H9 (cell line): Measurements from ENCODE around the gene MACROD1. TPM values are rescaled to one million over a fixed set of nuclear protein-coding genes. Genes with fewer than 3 reads are reported as not detected.

Source experiments
- DNase-seq: peaks from one replicate; pipeline ENCODE4 v3.0.0-alpha.2; 2017
- H2AFZ ChIP-seq: one replicate; pipeline ENCODE4 v1.6.1; 2013; ENCODE audit warnings: mild to moderate bottlenecking, low read length, control low read depth, moderate library complexity
- H2AK5ac ChIP-seq: 2 replicates; pipeline ENCODE4 v1.6.1; 2013; ENCODE audit warnings: low read length, control low read depth, mixed read lengths; ENCODE audit not compliant: insufficient read length
- H2BK120ac ChIP-seq: one replicate; pipeline ENCODE4 v1.6.1; 2013; ENCODE audit warnings: low read depth, mild to moderate bottlenecking, low read length, control low read depth, inconsistent platforms; ENCODE audit not compliant: poor library complexity, severe bottlenecking
- H2BK12ac ChIP-seq: 2 replicates; pipeline ENCODE4 v1.6.1; 2013; ENCODE audit warnings: low read length, control low read depth, mixed read lengths, low read depth; ENCODE audit not compliant: insufficient read length
- H2BK15ac ChIP-seq: 2 replicates; pipeline ENCODE4 v1.6.1; 2013; ENCODE audit warnings: low read depth, low read length, control low read depth
- H2BK20ac ChIP-seq: one replicate; pipeline ENCODE4 v1.6.1; 2013; ENCODE audit warnings: low read depth, mild to moderate bottlenecking, low read length, control low read depth, inconsistent platforms; ENCODE audit not compliant: poor library complexity, severe bottlenecking
- H2BK5ac ChIP-seq: 2 replicates; pipeline ENCODE4 v1.6.1; 2013; ENCODE audit warnings: low read length, control low read depth, mixed read lengths; ENCODE audit not compliant: insufficient read length
- H3K14ac ChIP-seq: 2 replicates; pipeline ENCODE4 v1.6.1; 2013; ENCODE audit warnings: low read length, control low read depth; ENCODE audit not compliant: insufficient read depth
- H3K18ac ChIP-seq: 2 replicates; pipeline ENCODE4 v1.6.1; 2013; ENCODE audit warnings: low read depth, mild to moderate bottlenecking, mixed read lengths, low read length, control low read depth; ENCODE audit not compliant: insufficient read length
- H3K23ac ChIP-seq: 2 replicates; pipeline ENCODE4 v1.6.1; 2013; ENCODE audit warnings: low read length, control low read depth, mixed read lengths, low read depth; ENCODE audit not compliant: insufficient read length
- H3K23me2 ChIP-seq: 2 replicates; pipeline ENCODE4 v1.6.1; 2013; ENCODE audit warnings: low read depth, mild to moderate bottlenecking, mixed read lengths, low read length, control low read depth; ENCODE audit not compliant: insufficient read length, poor library complexity, severe bottlenecking
- H3K27ac ChIP-seq: 2 replicates; pipeline ENCODE4 v1.5.1; 2013; ENCODE audit warnings: low read length, control low read depth, mixed read lengths, low read depth; ENCODE audit not compliant: insufficient read length
- H3K27me3 ChIP-seq: 2 replicates; pipeline ENCODE4 v1.6.1; 2013; ENCODE audit warnings: low read length, control low read depth, inconsistent platforms; ENCODE audit not compliant: insufficient read depth
- H3K4ac ChIP-seq: 2 replicates; pipeline ENCODE4 v1.6.1; 2013; ENCODE audit warnings: low read depth, mild to moderate bottlenecking, control low read depth, inconsistent platforms, low read length, moderate library complexity
- H3K4me1 ChIP-seq: 2 replicates; pipeline ENCODE4 v1.6.1; 2013; ENCODE audit warnings: low read length, control low read depth, inconsistent platforms; ENCODE audit not compliant: insufficient read depth
- H3K4me2 ChIP-seq: 2 replicates; pipeline ENCODE4 v1.6.1; 2013; ENCODE audit warnings: low read length, control low read depth, mixed read lengths; ENCODE audit not compliant: insufficient read length, insufficient read depth
- H3K56ac ChIP-seq: 2 replicates; pipeline ENCODE4 v1.6.1; 2013; ENCODE audit warnings: low read depth, mild to moderate bottlenecking, mixed read lengths, low read length, control low read depth; ENCODE audit not compliant: insufficient read length
- H3K79me1 ChIP-seq: 2 replicates; pipeline ENCODE4 v1.6.1; 2013; ENCODE audit warnings: low read depth, mild to moderate bottlenecking, moderate library complexity, low read length, control low read depth, inconsistent platforms; ENCODE audit not compliant: insufficient read depth, poor library complexity, severe bottlenecking
- H3K79me2 ChIP-seq: 2 replicates; pipeline ENCODE4 v1.6.1; 2013; ENCODE audit warnings: low read length, control low read depth, inconsistent platforms; ENCODE audit not compliant: insufficient read depth
- H3K9ac ChIP-seq: 2 replicates; pipeline ENCODE4 v1.6.1; 2013; ENCODE audit warnings: low read length, control low read depth, mixed read lengths; ENCODE audit not compliant: insufficient read length; ENCODE audit errors: extremely low read depth
- H3K9me3 ChIP-seq: one replicate; pipeline ENCODE4 v1.6.1; 2013; ENCODE audit warnings: low read depth, low read length, inconsistent platforms; ENCODE audit not compliant: control insufficient read depth
- H3T11ph ChIP-seq: one replicate; pipeline ENCODE4 v1.6.1; 2013; ENCODE audit warnings: mild to moderate bottlenecking, low read length, control low read depth, inconsistent platforms
- H4K20me1 ChIP-seq: one replicate; pipeline ENCODE4 v1.6.1; 2013; ENCODE audit not compliant: control insufficient read depth, insufficient read length, insufficient read depth
- H4K5ac ChIP-seq: 2 replicates; pipeline ENCODE4 v1.6.1; 2013; ENCODE audit warnings: low read depth, mild to moderate bottlenecking, mixed read lengths, low read length, control low read depth; ENCODE audit not compliant: insufficient read length
- H4K8ac ChIP-seq: replicated peaks from 2 replicates; pipeline ENCODE4 v1.6.1; 2013; ENCODE audit warnings: low read length, control low read depth, mixed read lengths, low read depth; ENCODE audit not compliant: insufficient read length
- H4K91ac ChIP-seq: 2 replicates; pipeline ENCODE4 v1.6.1; 2013; ENCODE audit warnings: low read depth, mild to moderate bottlenecking, moderate library complexity, mixed read lengths, low read length, control low read depth; ENCODE audit not compliant: insufficient read length
- H3K27ac Mint-ChIP-seq, 3 experiments: 2 replicates in 2 of 3; 3 replicates in 1 of 3; pipeline ENCODE4 v1.8.0; 2020 to 2021; ENCODE audit warnings: mixed read lengths in 3 of 3, mild to moderate bottlenecking in 1 of 3, moderate library complexity in 1 of 3
- H3K27me3 Mint-ChIP-seq: 2 replicates; pipeline ENCODE4 v1.8.0; 2021; ENCODE audit warnings: low read depth, mild to moderate bottlenecking, moderate library complexity, mixed read lengths
- H3K36me3 Mint-ChIP-seq, 3 experiments: 2 replicates in 2 of 3; 3 replicates in 1 of 3; pipeline ENCODE4 v1.8.0; 2020 to 2021; ENCODE audit warnings: low read depth in 3 of 3, mixed read lengths in 3 of 3; ENCODE audit not compliant: insufficient read depth in 1 of 3
- H3K4me1 Mint-ChIP-seq, 2 experiments: 2 replicates each; pipeline ENCODE4 v1.8.0; 2020; ENCODE audit warnings: mixed read lengths in 2 of 2
- H3K4me3 Mint-ChIP-seq, 2 experiments: 2 replicates in 1 of 2; 3 replicates in 1 of 2; pipeline ENCODE4 v1.8.0; 2020 to 2021; ENCODE audit warnings: mild to moderate bottlenecking in 2 of 2, mixed read lengths in 2 of 2, moderate library complexity in 1 of 2
- H3K9me3 Mint-ChIP-seq, 2 experiments: 2 replicates in 1 of 2; 3 replicates in 1 of 2; pipeline ENCODE4 v1.8.0; 2020; ENCODE audit warnings: mild to moderate bottlenecking in 2 of 2, mixed read lengths in 2 of 2, moderate library complexity in 1 of 2
- WGBS: extraction: QIAGEN DNeasy Blood & Tissue Kit; methylation state at CpG from one replicate; pipeline ENCODE4 v1.1.7; 2013; ENCODE audit warnings: missing lambda C conversion rate, low lambda C conversion rate, mixed read lengths; ENCODE audit not compliant: insufficient read length; ENCODE audit errors: extremely low coverage; 5-methylcytosine and 5-hydroxymethylcytosine counted together
- total RNA-seq: library from RNA; stranded (reverse); gene quantifications from 2 replicates; pipeline ENCODE4 v1.2.1, GENCODE V29; 2021
- TF ChIP-seq, protein P1 (sequence below): fragments of 200-600 bp; sonication (generic); conservative IDR thresholded peaks from 3 replicates; pipeline ENCODE4 v1.8.0; 2021; ENCODE audit warnings: antibody characterized with exemption, mild to moderate bottlenecking

The MACROD1 gene
- total RNA-seq, 1 experiment from 2014 or later: 21.2 TPM

DNA sequence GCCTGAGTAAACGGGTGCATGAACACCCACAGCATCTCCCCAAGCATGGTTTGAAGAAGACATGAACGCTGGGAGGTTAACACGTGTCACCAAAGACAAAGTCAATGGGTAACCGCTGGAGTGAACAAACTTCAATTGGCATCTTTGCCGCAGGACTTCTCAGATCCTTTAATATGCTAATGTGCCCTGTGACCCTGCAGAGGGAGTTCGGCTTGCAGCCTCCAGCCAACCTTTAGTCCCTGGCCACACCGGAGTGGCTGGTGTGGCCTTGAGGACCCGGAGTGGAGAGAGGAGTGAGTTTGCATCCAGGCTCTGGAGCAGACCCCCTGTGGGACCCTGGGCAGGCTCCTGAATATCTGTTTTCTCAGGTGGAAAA, 73.2 kb downstream of the MACROD1 start:
- no peak overlapping the region for H2BK20ac ChIP-seq
- no peaks in the 10 kb centered on the region for H3K9me3 ChIP-seq
- H4K8ac ChIP-seq: no peak overlapping the region
- H2BK15ac ChIP-seq: no peak overlapping the region
- no peak overlapping the region for H2BK5ac ChIP-seq
- H4K91ac ChIP-seq: no peak overlapping the region
- DNase-seq: no peak
- no peaks in the 10 kb centered on the region; the same call in 1 of the 2 replicates for H3K27me3 ChIP-seq
- Mint-ChIP-seq H3K4me1 (peaks cover 21 to 54% of the 10 kb centered on the region in 2 experiments), H3K27ac (no peak overlapping the region), H3K9me3 (no peaks in the 10 kb centered on the region), H3K36me3 (no peaks in the 10 kb centered on the region), H3K27me3 (peaks cover 71% of the 10 kb centered on the region), H3K4me3 (no peak overlapping the region)
- no peaks in the 10 kb centered on the region for H3K23me2 ChIP-seq
- H3K4me1 ChIP-seq: no peaks in the 10 kb centered on the region; the same call in 1 of the 2 replicates
- no peaks in the 10 kb centered on the region for H3K79me2 ChIP-seq
- TF ChIP-seq, protein P1, sequence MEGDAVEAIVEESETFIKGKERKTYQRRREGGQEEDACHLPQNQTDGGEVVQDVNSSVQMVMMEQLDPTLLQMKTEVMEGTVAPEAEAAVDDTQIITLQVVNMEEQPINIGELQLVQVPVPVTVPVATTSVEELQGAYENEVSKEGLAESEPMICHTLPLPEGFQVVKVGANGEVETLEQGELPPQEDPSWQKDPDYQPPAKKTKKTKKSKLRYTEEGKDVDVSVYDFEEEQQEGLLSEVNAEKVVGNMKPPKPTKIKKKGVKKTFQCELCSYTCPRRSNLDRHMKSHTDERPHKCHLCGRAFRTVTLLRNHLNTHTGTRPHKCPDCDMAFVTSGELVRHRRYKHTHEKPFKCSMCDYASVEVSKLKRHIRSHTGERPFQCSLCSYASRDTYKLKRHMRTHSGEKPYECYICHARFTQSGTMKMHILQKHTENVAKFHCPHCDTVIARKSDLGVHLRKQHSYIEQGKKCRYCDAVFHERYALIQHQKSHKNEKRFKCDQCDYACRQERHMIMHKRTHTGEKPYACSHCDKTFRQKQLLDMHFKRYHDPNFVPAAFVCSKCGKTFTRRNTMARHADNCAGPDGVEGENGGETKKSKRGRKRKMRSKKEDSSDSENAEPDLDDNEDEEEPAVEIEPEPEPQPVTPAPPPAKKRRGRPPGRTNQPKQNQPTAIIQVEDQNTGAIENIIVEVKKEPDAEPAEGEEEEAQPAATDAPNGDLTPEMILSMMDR: no peak
- H2BK120ac ChIP-seq: no peak overlapping the region
- H3K23ac ChIP-seq: no peak overlapping the region
- H2AFZ ChIP-seq: no peak overlapping the region
- no peak overlapping the region for H2BK12ac ChIP-seq
- no peak overlapping the region for H3K27ac ChIP-seq
- no peak overlapping the region; the same call in 1 of the 2 replicates for H3K14ac ChIP-seq
- no peak overlapping the region for H3K4ac ChIP-seq
- no peak overlapping the region for H2AK5ac ChIP-seq
- no peak overlapping the region for H3K9ac ChIP-seq
- H4K5ac ChIP-seq: no peak overlapping the region
- no peak overlapping the region for H3K56ac ChIP-seq
- H4K20me1 ChIP-seq: no peaks in the 10 kb centered on the region
- no peaks in the 10 kb centered on the region for H3K79me1 ChIP-seq
- no peak overlapping the region for H3T11ph ChIP-seq
- no peak overlapping the region for H3K4me2 ChIP-seq
- WGBS: no CpG with 5 or more reads among the region's 8 CpGs
- no peak overlapping the region for H3K18ac ChIP-seq
